ENCODE results near the gene KIAA1210.

DNA sequence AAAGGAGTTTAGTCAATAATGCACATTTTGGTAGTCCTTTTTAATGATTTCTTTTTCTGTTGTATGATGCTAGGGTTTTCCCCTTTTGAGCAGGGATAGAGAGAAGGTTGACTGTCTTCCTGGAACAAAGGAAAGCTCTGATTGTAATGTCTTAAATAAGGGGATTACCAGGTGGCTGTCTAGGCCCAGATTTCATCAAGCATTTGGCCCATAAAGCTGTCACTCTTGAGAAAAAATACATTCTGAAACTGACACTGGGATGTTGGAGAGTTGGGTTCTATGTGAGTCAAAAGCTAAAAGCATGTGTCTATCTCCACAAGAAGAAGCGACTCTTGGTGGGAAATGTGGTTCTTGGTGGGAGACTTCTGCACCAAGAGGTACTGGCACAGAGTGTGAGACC lies 26.4 kb downstream of the KIAA1210 start:
- TF ChIP-seq, protein P1, sequence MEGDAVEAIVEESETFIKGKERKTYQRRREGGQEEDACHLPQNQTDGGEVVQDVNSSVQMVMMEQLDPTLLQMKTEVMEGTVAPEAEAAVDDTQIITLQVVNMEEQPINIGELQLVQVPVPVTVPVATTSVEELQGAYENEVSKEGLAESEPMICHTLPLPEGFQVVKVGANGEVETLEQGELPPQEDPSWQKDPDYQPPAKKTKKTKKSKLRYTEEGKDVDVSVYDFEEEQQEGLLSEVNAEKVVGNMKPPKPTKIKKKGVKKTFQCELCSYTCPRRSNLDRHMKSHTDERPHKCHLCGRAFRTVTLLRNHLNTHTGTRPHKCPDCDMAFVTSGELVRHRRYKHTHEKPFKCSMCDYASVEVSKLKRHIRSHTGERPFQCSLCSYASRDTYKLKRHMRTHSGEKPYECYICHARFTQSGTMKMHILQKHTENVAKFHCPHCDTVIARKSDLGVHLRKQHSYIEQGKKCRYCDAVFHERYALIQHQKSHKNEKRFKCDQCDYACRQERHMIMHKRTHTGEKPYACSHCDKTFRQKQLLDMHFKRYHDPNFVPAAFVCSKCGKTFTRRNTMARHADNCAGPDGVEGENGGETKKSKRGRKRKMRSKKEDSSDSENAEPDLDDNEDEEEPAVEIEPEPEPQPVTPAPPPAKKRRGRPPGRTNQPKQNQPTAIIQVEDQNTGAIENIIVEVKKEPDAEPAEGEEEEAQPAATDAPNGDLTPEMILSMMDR (conservative IDR thresholded peaks at IDR 0.05), result no peak
- TF ChIP-seq ZFX (IDR thresholded peaks at IDR 0.05), result no peak

Measured in C4-2B (cell line).